HFFc6 (cell line): ENCODE data around the gene TTLL3. TPM values are rescaled to one million over a fixed set of nuclear protein-coding genes. Genes with fewer than 3 reads are reported as not detected.

ENCODE experiments used
- DNase-seq: peaks from one replicate; pipeline ENCODE4 v3.0.0-alpha.2; 2018
- H3K27ac Mint-ChIP-seq: 2 replicates; pipeline ENCODE4 v1.8.0; 2020; ENCODE audit warnings: mild to moderate bottlenecking, mixed read lengths
- H3K27me3 Mint-ChIP-seq: 2 replicates; pipeline ENCODE4 v1.8.0; 2021; ENCODE audit warnings: mild to moderate bottlenecking, moderate library complexity, mixed read lengths; ENCODE audit not compliant: insufficient read depth
- H3K36me3 Mint-ChIP-seq: 2 replicates; pipeline ENCODE4 v1.8.0; 2021; ENCODE audit warnings: low read depth, mixed read lengths
- H3K4me1 Mint-ChIP-seq: 2 replicates; pipeline ENCODE4 v1.8.0; 2020; ENCODE audit warnings: low read depth, mixed read lengths
- H3K4me3 Mint-ChIP-seq: 2 replicates; pipeline ENCODE4 v1.8.0; 2020; ENCODE audit warnings: mild to moderate bottlenecking, moderate library complexity, mixed read lengths
- H3K9me3 Mint-ChIP-seq: 2 replicates; pipeline ENCODE4 v1.8.0; 2020; ENCODE audit warnings: mild to moderate bottlenecking, mixed read lengths
- CTCF ChIP-seq: fragments of 200-600 bp; sonication (generic); IDR thresholded peaks from 2 replicates; pipeline ENCODE4 v1.5.0; 2021; ENCODE audit warnings: antibody characterized with exemption, mild to moderate bottlenecking
- total RNA-seq, 6 experiments: library from RNA; stranded (reverse); fragmentation: NEBNext Ultra II Directional; extraction: Animal tissue kit (Norgen Biotek cat#: 25700); gene quantifications; 2 replicates in 1 of 6; 3 replicates in 5 of 6; pipeline ENCODE4 v1.2.3, GENCODE V29; 2021

Gene TTLL3
- total RNA-seq, 6 experiments from 2014 or later: 14.1 to 20.5 (median 16.0) TPM

GRCh38 chr3:9765865-9766264 lies 44.2 kb upstream of the TTLL3 start:
- DNase-seq: no peak
- H3K9me3 Mint-ChIP-seq: no peaks in the 10 kb centered on the region
- H3K27ac Mint-ChIP-seq: no peak overlapping the region
- H3K27me3 Mint-ChIP-seq: peaks cover 7% of the 10 kb centered on the region
- peaks cover 14% of the 10 kb centered on the region for H3K36me3 Mint-ChIP-seq
- TF ChIP-seq CTCF: no peak
- peaks cover 37% of the 10 kb centered on the region for H3K4me1 Mint-ChIP-seq
- no peak overlapping the region for H3K4me3 Mint-ChIP-seq

GRCh38 chr3:9767418-9767817 lies 42.6 kb upstream of the TTLL3 start:
- no peak for DNase-seq
- TF ChIP-seq CTCF: no peak
- Mint-ChIP-seq H3K27ac (peak overlapping the region; percentile 66), H3K9me3 (no peaks in the 10 kb centered on the region), H3K4me3 (peak overlapping the region; percentile 87; the same call in 1 of the 2 replicates), H3K4me1 (peaks cover 37% of the 10 kb centered on the region), H3K36me3 (peaks cover 10% of the 10 kb centered on the region; the same call in 1 of the 2 replicates), H3K27me3 (peaks cover 7% of the 10 kb centered on the region)

GRCh38 chr3:9768141-9768775 lies 41.8 kb upstream of the TTLL3 start:
- Mint-ChIP-seq H3K4me3 (peak overlapping the region; percentile 87; the same call in 1 of the 2 replicates), H3K9me3 (no peaks in the 10 kb centered on the region), H3K27me3 (peaks cover 7% of the 10 kb centered on the region), H3K4me1 (peaks cover 37% of the 10 kb centered on the region), H3K36me3 (peaks cover 10% of the 10 kb centered on the region; the same call in 1 of the 2 replicates), H3K27ac (peak overlapping the region; percentile 66)
- DNase-seq: no peak
- no peak for TF ChIP-seq CTCF

GRCh38 chr3:9769012-9769411 lies 41.0 kb upstream of the TTLL3 start:
- peaks cover 10% of the 10 kb centered on the region; the same call in 1 of the 2 replicates for H3K36me3 Mint-ChIP-seq
- no peak for TF ChIP-seq CTCF
- H3K4me3 Mint-ChIP-seq: peak overlapping the region; percentile 87
- H3K9me3 Mint-ChIP-seq: no peaks in the 10 kb centered on the region
- H3K4me1 Mint-ChIP-seq: peaks cover 37% of the 10 kb centered on the region
- peaks cover 7% of the 10 kb centered on the region for H3K27me3 Mint-ChIP-seq
- H3K27ac Mint-ChIP-seq: peak overlapping the region; percentile 67
- DNase-seq: no peak

GRCh38 chr3:9769426-9770275 lies 40.4 kb upstream of the TTLL3 start, which contains the start of gene CAMK1:
Gene CAMK1 (minus strand): TSS chr3:9769947. CDS start chr3:9767749, 2,198 bp downstream.
- TF ChIP-seq CTCF: no peak
- H3K4me3 Mint-ChIP-seq: peak within 1 kb of the TSS; percentile 87
- no peaks in the 10 kb centered on the region for H3K9me3 Mint-ChIP-seq
- peak within 1 kb of the TSS; percentile 67 for H3K27ac Mint-ChIP-seq
- peaks cover 37% of the 10 kb centered on the region for H3K4me1 Mint-ChIP-seq
- DNase-seq: peak; percentile 56
- peaks cover 7% of the 10 kb centered on the region for H3K27me3 Mint-ChIP-seq
- H3K36me3 Mint-ChIP-seq: peaks cover 10% of the 10 kb centered on the region; the same call in 1 of the 2 replicates
